ENCODE results near the gene CCDC138.
A peak's percentile ranks its signal among the peaks of the same experiment; 100 is the strongest.

Gene CCDC138

DNA sequence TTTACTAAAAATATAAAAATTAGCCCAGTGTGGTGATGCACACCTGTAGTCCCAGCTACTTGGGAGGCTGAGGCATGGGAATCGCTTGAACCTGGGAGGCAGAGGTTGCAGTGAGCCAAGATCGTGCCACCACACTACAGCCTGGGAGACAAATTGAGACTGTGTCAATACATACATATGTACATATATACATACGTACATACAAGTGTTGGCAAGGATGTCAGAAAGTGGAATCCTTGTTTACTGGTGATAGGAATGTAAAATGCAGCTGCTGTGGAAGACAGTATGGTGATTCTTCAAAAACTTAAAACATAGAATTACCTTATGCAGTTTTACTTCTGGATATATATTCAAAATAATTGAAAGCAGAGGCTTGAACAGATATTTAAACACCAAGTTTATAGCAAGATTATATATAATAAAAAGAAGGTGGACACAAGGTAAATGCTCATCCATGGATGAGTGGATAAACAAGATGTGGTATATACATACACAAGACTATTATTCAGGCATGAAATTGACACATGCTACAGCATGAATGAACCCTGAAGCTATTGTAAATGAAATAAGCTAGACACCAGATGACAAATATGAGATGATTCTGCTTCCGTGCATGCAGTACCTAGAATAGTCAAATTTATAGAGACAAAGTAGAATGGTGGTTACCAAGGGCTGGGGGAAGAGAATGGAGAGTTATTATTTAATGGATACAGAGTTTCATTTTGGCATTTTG, 43.2 kb downstream of the CCDC138 start:
- DNase-seq, result no peak

DNA sequence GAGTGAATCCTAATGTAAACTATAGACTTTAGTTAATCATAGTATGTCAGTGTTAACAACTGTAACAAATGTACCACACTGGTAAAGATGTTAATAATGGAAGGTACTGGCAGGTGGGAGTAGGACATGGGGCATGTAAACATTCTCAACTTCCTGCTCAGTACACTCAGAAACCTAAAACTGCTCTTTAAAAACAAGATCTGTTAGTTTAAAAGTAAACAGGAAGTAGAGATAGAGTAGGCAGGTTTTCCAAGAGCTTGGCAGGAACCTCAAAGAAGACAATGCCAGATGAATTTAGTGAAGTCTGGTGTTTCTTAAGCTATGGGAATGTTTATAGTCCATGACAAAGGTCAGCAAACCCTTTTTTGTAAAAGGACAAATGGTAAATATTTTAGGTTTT, 46.6 kb downstream of the CCDC138 start:
- DNase-seq, result no peak

DNA sequence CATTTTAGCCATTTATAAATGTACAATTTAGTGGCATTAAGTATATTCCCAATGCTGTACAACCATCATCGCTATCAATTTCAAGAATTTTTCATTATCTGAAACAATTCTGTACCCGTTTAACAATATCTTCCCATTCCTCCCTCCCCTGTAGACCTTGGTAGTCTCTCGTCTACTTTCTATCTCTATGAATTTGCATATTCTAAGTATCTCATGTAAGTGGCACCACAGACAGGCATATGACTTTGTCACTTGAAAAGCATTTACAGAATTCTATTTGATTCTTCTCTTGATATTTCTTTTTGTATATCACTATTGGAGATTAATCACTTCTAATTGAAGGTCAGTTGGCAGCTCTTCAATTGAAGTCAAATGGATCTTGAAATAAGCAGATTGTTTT, 48.0 kb downstream of the CCDC138 start:
- no peak for DNase-seq

GRCh38 chr2:108835040-108835439, 48.5 kb downstream of the CCDC138 start:
- DNase-seq, result no peak

- no peak for DNase-seq
Measured at GRCh38 chr2:108837198-108837597, 50.6 kb downstream of the CCDC138 start.

DNA sequence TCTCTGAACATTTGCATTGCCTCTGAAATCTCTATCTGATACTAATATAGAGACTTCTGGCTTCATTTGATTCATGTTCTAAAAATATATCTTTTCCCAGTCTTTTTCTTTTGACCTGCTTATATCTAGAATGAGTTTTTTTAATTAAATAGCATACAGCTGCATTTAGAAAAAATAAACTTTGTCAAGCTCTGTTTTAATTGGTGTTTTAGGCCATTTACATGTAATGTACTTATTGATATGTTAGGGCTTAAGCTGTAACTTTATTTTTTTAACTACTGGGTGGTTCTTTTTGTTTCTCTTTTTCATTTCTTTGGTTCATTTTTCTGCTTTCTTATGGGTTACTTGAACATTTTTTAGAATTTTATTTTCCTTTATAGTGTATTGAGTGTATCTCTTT, 54.9 kb downstream of the CCDC138 start:
- no peak for DNase-seq

DNA sequence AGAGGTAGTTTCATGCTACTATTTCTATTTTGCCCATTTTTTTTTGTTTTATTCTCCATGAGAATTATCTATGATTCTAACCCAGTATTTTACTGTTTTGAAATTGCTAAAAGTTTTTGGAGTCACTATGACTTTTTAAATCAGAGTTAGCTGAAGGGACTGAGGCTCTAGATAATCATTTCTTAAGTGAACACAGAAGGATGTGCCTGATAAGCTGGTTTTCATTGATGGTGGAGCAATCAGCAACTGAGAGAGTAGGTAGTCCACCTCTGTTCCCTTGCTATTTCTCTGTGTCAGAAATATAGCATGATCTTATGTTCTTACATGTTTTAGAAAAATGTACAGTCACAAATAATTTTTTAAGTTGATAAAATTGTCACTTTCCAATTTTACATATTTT, 59.4 kb downstream of the CCDC138 start:
- DNase-seq, result no peak

DNA sequence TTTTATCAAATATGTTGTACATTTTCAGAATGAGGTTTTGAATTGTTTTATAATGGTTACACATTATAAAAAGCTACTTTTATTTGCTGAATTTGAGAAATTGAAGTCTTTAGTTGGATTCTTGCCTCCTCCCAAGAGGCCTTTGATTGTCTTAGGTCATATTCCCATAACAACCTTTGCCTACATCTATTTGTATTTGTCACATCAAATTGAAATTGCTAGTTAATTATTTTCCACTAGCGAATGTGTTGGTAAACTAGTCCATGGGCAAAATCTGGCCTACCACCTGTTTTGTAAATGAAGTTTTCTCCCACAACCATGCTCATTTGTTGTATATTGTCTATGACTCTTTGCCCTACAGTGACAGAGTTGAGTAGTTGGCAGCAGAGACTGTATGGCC, 60.4 kb downstream of the CCDC138 start:
- no peak for DNase-seq

GRCh38 chr2:108852375-108852774, 65.8 kb downstream of the CCDC138 start:
- no peak for DNase-seq

- DNase-seq, result no peak
Measured at GRCh38 chr2:108853421-108853820, 66.8 kb downstream of the CCDC138 start.

DNA sequence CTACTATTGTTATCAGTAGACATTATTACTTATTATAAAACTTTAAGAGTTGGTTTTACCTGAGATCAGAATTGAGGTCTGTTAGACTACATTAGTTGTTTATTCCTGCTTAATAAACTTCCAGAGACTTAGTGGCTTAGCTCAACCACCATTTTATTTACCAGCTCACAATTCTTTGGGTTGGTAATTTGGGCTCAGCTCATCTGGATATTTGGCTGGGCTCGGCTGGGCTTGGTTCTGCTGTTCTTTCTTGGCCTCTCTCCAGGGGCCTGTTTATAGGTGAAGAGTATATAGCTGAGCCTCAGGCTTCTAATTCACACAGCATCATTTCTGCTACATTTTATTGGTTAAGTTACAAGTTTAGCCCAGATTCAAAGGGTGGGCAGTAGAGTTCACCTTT, 67.9 kb downstream of the CCDC138 start:
- DNase-seq, result no peak

GRCh38 chr2:108855194-108855593, 68.6 kb downstream of the CCDC138 start:
- DNase-seq, result peak; percentile 27

DNA sequence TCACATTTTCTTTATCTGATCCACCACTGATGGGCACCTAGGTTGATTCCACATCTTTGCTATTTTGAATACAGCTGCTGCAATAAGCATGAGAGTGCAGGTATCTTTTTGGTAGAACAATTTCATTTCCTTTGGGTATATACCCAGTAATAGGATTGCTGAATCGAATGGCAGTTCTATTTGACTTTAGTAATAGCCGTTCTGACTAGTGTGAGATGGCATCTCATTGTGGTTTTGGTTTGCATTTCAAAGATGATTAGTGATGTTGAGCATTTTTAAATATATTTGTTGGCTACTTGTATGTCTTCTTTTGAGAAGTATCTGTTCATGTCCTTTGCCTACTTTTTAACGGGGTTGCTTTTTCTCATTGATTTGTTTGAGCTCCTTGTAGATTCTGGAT, 72.3 kb downstream of the CCDC138 start:
- DNase-seq, result peak; percentile 40

DNA sequence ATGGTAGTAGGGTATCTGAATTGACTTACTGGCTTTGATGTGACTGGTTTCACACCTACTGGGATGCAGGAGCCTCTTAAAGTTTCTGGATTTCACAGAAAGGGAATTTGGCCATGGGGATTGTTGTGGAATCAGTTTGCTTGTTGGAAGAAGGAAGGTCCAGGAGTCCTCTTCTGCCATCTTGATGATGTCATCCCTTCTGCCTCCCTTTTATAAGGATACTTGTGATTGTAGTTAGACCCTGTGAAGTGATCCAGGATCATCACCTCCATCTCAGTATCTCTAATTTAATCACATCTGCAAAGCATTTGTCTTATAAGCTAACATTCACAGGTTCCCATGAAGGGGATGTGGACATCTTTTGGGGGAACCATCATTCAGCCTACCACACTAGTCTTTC, 79.5 kb downstream of the CCDC138 start:
- DNase-seq, result no peak

DNA sequence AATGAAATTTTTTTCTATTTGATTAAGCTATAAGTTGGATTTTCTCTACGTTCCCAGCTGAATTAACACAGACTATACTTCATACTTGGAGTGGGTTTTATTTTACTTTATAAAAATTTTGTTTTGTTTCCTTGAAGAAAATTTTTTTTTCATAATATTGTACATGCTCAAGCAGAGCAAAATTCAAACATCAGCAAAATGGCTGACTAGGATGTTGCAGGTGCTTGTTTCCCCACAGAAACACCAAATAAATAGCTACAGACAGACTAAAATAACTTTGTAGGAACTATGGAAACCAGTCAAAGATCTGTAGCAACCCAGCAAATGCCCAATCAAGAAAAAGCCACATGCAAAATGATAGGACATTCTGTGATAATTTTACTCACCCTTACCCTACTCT, 82.3 kb downstream of the CCDC138 start:
- no peak for DNase-seq

GRCh38 chr2:108869542-108869941, 83.0 kb downstream of the CCDC138 start:
- DNase-seq, result no peak

- no peak for DNase-seq
Measured at GRCh38 chr2:108870069-108870644, 83.6 kb downstream of the CCDC138 start.

DNA sequence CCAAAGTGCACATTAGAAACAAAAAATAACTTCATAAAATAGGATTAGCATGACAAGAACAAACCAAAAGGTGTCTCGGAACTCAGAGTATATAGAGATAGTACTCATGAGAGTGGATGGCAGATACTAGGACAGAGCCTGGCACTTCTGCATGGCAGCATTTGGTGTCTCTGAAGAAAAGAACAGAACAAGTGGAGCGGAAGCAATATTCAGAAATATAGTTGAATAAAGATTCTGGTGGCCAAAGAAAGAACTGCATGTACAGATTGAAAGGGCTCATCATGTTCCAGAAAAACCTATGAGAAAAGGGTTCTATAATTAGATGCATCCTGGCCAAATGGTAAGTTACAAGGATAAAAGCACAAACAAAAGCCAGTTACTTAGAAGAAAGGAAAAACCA, 90.9 kb downstream of the CCDC138 start:
- DNase-seq, result no peak

GRCh38 chr2:108878276-108878675, 91.7 kb downstream of the CCDC138 start:
- no peak for DNase-seq

DNA sequence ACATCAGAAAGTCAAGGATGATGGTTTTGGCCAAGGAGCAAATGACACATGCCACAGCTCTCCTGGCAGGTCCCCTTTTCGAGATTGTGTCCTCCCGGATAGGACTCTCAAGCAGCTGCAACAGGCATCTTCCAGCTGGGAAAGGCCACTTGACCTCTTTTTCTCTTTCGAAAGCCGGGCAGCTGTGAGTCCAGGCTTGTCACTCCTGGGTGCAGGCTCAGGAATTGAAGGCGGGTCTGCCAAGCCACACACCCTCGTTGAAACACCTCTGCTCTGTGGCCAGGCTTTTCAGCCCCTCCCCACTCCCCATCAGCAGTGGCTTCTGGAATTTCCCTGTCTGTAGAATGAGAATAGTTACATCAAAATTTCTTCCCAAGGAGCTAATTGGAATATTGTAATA, 98.0 kb downstream of the CCDC138 start:
- no peak for DNase-seq

DNA sequence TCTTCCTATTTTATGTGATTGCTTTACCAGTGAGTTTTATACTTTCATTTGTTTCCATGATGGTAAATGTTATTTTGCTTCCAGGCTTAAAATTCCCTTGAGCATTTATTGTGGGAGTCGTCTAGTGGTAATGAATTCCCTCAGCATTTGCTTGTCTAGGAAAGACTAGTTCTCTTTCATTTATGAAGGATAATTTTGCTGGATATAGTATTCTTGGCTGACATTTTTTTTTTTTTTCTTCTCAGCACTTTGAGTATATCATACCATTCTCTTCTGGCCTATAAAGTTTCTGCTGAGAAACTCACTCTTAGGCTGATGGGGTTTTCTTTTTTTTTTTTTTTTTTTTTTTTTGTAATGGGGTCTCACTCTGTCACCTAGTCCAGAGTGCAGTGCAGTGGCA, 103.3 kb downstream of the CCDC138 start:
- DNase-seq, result no peak

- DNase-seq, result no peak
Measured at GRCh38 chr2:108893277-108893676, 106.7 kb downstream of the CCDC138 start.

DNA sequence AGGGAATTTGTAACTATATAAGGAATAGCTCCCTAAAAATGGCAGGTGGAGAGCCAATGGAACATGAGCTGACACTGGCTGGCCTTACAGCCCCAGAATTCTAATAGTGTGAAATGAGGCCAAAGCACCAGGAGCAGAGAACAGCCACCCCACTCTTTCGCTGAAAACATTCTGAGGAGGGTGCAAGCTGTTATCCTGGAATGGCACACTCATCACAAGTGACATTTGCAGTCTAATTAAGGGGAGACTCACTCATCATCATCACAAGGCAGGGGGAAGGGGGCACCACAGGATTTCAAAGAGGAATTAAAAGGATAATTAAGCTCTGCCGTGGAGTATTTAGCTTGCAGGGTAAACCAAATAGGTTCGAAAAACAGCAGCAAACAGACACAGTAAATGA, 108.2 kb downstream of the CCDC138 start:
- no peak for DNase-seq

GRCh38 chr2:108895188-108895587, 108.6 kb downstream of the CCDC138 start:
- no peak for DNase-seq

DNA sequence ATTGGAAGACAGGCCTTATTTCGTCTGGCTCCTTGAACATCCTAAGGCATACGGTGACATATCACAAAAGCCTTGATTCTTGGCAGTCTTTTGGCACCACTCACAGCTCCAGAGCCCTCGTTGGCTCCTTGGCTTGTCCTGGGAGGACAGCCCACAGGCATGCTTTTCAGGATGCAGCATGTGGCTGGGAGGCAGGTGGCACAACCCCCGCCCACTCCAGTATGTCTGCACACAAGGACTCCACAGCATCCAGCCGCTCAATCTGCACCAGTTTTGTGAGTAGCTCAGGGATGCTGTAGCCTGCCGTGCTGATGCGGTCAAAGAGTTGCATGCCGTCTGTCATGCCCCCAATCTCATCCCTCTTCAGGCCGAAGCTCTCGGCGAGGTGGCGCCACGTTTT, 110.2 kb downstream of the CCDC138 start:
- DNase-seq, result no peak

Data from HCEC 1CT (cell line).